Gastrocnemius medialis (tissue), 4 donors: ENCODE measurements around the gene R3HDM2.

Experiments
- CTCF ChIP-seq, 5 experiments: fragments of 450-650 bp in 3 of 5; fragments of 200-600 bp in 2 of 5; sonication (generic) in 2 of 5; IDR thresholded peaks in 4 of 5; conservative IDR thresholded peaks in 1 of 5; 1 replicate in 4 of 5; 2 replicates in 1 of 5; pipeline ENCODE4 v1.5.1; 2016 to 2019; ENCODE audit warnings: antibody characterized with exemption in 5 of 5, mild to moderate bottlenecking in 3 of 5, moderate library complexity in 3 of 5
- POLR2A ChIP-seq, 2 donors: fragments of 450-650 bp; IDR thresholded peaks; one replicate each; pipeline ENCODE4 v1.6.1; 2017; ENCODE audit warnings: antibody characterized with exemption in 2 of 2, mild to moderate bottlenecking in 2 of 2, moderate library complexity in 2 of 2

- TF ChIP-seq CTCF (IDR thresholded peaks at IDR 0.05 in 4 of 5, conservative IDR thresholded peaks at IDR 0.05 in 1 of 5) (no peak), POLR2A (IDR thresholded peaks at IDR 0.05) (no peak)
These were observed 10.4 kb downstream of the R3HDM2 start for GRCh38 chr12:57420482-57420881.
